Esophagus muscularis mucosa (tissue), 4 donors: ENCODE measurements around the gene ARHGAP9. TPM values are rescaled to one million over a fixed set of nuclear protein-coding genes. Genes with fewer than 3 reads are reported as not detected.

Experiments used
- DNase-seq: peaks from one replicate; pipeline ENCODE4 v3.0.0-alpha.2; 2017; ENCODE audit errors: extremely low spot score
- H3K27ac ChIP-seq, 4 donors: fragments of 200-600 bp; sonication (generic); replicated peaks in 1 of 4; 1 replicate in 3 of 4; 2 replicates in 1 of 4; pipeline ENCODE4 v1.5.1; 2016 to 2019; ENCODE audit warnings: mild to moderate bottlenecking in 1 of 4
- H3K27me3 ChIP-seq, 4 donors: fragments of 200-600 bp; sonication (generic); one replicate each; pipeline versions ENCODE4 v1.5.1 to v1.6.0; 2016 to 2019
- H3K36me3 ChIP-seq, 4 donors: fragments of 200-600 bp; sonication (generic); one replicate each; pipeline ENCODE4 v1.5.1; 2016 to 2019
- H3K4me1 ChIP-seq, 4 donors: fragments of 200-600 bp; sonication (generic); one replicate each; pipeline ENCODE4 v1.5.1; 2016 to 2019
- H3K4me3 ChIP-seq, 4 donors: fragments of 200-600 bp; sonication (generic); 1 replicate in 2 of 4; 2 replicates in 2 of 4; pipeline ENCODE4 v1.5.1; 2016 to 2019; ENCODE audit warnings: mild to moderate bottlenecking in 4 of 4, moderate library complexity in 1 of 4
- H3K9me3 ChIP-seq, 4 donors: fragments of 200-600 bp; sonication (generic); 1 replicate in 3 of 4; 2 replicates in 1 of 4; pipeline ENCODE4 v1.5.1; 2016 to 2019
- EP300 ChIP-seq: sonication (generic); formaldehyde crosslinking; IDR thresholded peaks from one replicate; pipeline ENCODE4 v1.6.1; 2017; ENCODE audit warnings: antibody characterized with exemption
- POLR2A ChIP-seq: fragments of 450-650 bp; IDR thresholded peaks from one replicate; pipeline ENCODE4 v1.6.1; 2017; ENCODE audit warnings: antibody characterized with exemption, moderate library complexity, mild to moderate bottlenecking, low read depth
- POLR2AphosphoS5 ChIP-seq, 2 donors: sonication (generic); formaldehyde crosslinking; IDR thresholded peaks; one replicate each; pipeline ENCODE4 v1.6.1; 2017; ENCODE audit warnings: antibody characterized with exemption in 2 of 2
- WGBS: methylation state at CpG from one replicate; pipeline ENCODE4 v1.1.5; 2018; 5-methylcytosine and 5-hydroxymethylcytosine counted together
- intact Hi-C: fragments of 100-400 bp; cut with DNase I; formaldehyde crosslinking; loops from one replicate; pipeline ENCODE4 v1.15.1; 2023
- total RNA-seq, 4 donors: library from RNA; depleted of rRNA; stranded (reverse); fragments of >200 nt; gene quantifications; one replicate each; pipeline versions ENCODE4 v1.1.0 to v1.2.1, GENCODE V29; 2016
- TF ChIP-seq, protein P1 (sequence below), 3 experiments: fragments of 200-600 bp in 2 of 3; fragments of 450-650 bp in 1 of 3; sonication (generic) in 2 of 3; IDR thresholded peaks; one replicate each; pipeline ENCODE4 v1.5.1; 2017 to 2019; ENCODE audit warnings: antibody characterized with exemption in 3 of 3, mild to moderate bottlenecking in 2 of 3, moderate library complexity in 1 of 3

Gene ARHGAP9
- total RNA-seq, 4 donors from 2014 or later = 6.0 to 12.9 (median 8.8) TPM

DNA sequence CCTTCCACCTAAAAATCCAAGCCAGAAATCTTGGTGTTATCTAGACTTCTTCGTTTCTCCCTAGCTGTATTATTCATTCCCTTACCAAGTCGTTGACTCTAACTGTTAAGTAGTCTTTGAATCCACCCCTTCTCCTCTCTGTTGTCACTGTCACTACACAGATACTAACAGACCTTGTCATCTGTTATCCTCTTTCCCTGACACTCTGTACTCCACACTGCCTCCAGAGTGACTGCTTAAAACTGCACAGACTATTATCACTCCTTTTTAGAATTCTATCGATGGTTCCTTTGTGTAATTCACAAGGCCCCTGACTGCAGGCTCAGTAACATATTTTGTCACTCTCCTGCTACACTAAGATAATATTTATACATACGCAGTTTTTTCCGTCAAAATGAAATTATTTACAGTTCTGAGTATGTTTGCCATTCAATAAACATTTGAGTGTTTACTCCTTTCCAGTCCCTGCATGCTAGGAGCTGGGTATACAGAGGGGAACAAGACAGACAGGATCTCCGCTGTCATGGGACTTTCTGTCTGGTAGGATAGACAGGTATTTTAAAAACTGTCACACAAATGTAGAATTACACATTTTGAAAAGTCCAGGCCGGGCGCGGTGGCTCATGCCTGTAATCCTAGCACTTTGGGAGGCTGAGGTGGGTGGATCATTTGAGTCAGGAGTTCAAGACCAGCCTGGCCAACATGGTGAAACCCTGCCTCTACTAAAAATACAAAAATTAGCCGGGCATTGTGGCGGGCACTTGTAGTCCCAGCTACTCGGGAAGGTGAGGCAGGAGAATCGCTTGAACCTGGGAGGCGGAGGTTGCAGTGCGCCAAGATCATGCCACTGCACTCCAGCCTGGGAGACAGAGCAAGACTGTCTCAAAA, 12.0 kb upstream of the ARHGAP9 start:
- peaks cover 29 to 63% (median 58%) of the 10 kb centered on the region in 4 donors for H3K36me3 ChIP-seq

DNA sequence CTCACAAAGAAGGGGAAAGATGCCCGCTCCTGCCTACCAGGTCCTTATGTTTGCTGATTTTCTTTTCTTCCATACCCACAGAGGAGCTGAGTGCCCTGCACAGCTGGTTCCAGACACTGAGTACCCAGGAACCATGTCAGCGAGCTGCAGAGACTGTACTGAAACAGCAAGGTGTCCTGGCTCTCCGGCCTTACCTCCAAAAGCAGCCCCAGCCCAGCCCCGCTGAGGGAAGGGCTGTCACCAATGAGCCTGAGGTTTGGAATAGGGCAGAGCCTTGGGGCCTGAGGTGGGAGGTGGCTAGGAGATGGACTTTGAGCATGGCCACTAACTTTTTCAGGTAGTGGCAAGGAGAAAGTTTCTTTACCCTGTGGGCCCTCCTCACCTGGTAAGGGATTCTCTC, 10.5 kb upstream of the ARHGAP9 start:
- H3K27ac ChIP-seq = no peak overlapping the region
- peaks cover 29 to 47% (median 45%) of the 10 kb centered on the region in 4 donors for H3K36me3 ChIP-seq
- no peaks in the 10 kb centered on the region for H3K9me3 ChIP-seq
- DNase-seq = no peak
- TF ChIP-seq EP300 = no peak
- no peak for TF ChIP-seq POLR2AphosphoS5 (IDR thresholded peaks at IDR 0.05)
- TF ChIP-seq, protein P1, sequence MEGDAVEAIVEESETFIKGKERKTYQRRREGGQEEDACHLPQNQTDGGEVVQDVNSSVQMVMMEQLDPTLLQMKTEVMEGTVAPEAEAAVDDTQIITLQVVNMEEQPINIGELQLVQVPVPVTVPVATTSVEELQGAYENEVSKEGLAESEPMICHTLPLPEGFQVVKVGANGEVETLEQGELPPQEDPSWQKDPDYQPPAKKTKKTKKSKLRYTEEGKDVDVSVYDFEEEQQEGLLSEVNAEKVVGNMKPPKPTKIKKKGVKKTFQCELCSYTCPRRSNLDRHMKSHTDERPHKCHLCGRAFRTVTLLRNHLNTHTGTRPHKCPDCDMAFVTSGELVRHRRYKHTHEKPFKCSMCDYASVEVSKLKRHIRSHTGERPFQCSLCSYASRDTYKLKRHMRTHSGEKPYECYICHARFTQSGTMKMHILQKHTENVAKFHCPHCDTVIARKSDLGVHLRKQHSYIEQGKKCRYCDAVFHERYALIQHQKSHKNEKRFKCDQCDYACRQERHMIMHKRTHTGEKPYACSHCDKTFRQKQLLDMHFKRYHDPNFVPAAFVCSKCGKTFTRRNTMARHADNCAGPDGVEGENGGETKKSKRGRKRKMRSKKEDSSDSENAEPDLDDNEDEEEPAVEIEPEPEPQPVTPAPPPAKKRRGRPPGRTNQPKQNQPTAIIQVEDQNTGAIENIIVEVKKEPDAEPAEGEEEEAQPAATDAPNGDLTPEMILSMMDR (IDR thresholded peaks at IDR 0.05) = no peak
- TF ChIP-seq POLR2A = no peak
- 100% methylated on average over 4 of the region's 4 CpGs for WGBS
- no peaks in the 10 kb centered on the region for H3K27me3 ChIP-seq
- intact Hi-C loops = no loop called here
- H3K4me1 ChIP-seq = peaks cover 15 to 20% (median 17%) of the 10 kb centered on the region in 4 donors
- H3K4me3 ChIP-seq = no peak overlapping the region

More for the DNA sequence above, 12.0 kb upstream of the ARHGAP9 start:
- H3K4me3 ChIP-seq = no peak overlapping the region
- intact Hi-C loops = no loop called here
- H3K4me1 ChIP-seq = peaks cover 15 to 20% (median 17%) of the 10 kb centered on the region in 4 donors
- 92% methylated on average over 15 of the region's 15 CpGs for WGBS
- H3K27ac ChIP-seq = no peak overlapping the region
- TF ChIP-seq POLR2AphosphoS5 (IDR thresholded peaks at IDR 0.05) = no peak
- no peak for DNase-seq
- no peaks in the 10 kb centered on the region for H3K9me3 ChIP-seq
- no peaks in the 10 kb centered on the region for H3K27me3 ChIP-seq

DNA sequence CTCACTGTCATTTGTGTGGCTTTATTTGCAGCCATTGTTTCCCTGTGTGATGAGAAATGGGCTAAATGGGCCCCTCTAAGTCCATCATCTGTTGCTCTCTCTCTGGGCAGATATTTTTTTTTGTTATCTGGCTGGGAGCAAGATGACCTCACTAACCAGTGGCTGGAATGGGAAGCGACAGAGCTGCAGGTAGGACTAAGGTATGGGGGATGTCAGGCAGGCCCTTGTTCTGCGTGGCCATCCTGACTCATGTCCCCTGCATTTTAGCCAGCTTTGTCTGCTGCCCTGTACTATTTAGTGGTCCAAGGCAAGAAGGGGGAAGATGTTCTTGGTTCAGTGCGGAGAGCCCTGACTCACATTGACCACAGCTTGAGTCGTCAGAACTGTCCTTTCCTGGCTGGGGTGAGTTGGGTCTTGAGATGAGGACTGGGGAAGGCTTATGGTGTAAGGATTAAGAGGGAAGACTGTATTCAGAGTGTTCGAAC, 9.5 kb upstream of the ARHGAP9 start:
- H3K4me1 ChIP-seq = peaks cover 15 to 20% (median 17%) of the 10 kb centered on the region in 4 donors
- TF ChIP-seq EP300 (no peak), POLR2A (no peak), POLR2AphosphoS5 (IDR thresholded peaks at IDR 0.05) (no peak)
- TF ChIP-seq, protein P1 (IDR thresholded peaks at IDR 0.05) = no peak
- peak overlapping the region in 2 of 4 donors; percentile 79 to 86 for H3K27ac ChIP-seq
- intact Hi-C loops = no loop called here
- DNase-seq = no peak
- no peaks in the 10 kb centered on the region for H3K9me3 ChIP-seq
- no peaks in the 10 kb centered on the region for H3K27me3 ChIP-seq
- 83% methylated on average over 3 of the region's 5 CpGs for WGBS
- H3K36me3 ChIP-seq = peaks cover 28 to 45% (median 41%) of the 10 kb centered on the region in 4 donors
- H3K4me3 ChIP-seq = peak overlapping the region; percentile 71 to 96 (median 92)

DNA sequence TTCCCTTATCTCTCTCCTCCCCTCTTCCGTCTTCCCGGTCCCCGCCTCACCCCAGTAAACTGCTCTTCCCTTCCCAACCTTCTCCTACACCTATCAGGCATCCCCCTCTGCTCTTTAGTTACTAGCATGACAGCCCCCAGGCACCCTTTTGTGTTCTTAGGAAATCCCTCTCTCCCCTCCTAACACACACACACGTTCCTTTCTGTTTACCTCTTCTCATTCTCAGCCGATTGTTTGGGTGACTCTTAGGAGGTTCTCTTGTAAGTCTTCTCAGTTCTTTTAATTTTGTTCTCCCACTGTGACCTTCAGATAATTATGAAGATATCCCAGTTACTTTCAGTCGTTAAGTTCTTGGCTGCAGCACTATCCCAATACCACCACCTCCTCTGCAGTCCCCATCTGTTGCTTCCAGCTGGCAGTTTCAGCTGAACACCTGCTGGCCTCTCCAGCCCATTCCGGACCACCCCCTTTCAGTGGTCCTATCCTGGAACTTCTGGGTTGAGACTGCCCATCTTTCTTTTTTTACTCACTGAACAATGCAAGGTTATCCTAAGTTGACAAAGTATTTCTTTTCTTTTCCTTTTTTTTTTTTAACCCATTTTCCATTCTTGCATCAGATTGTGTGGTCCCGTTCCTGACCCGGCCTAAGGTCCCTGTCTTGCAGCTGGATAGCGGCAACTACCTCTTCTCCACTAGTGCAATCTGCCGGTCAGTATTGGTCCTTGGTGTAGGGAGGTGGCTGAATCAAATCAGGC, 8.9 kb upstream of the ARHGAP9 start:
- 24% methylated on average over 11 of the region's 11 CpGs for WGBS
- H3K27me3 ChIP-seq = peaks cover 0 to 2% (median 0%) of the 10 kb centered on the region in 4 donors
- H3K9me3 ChIP-seq = no peaks in the 10 kb centered on the region
- H3K36me3 ChIP-seq = peaks cover 25 to 41% (median 39%) of the 10 kb centered on the region in 4 donors
- peaks cover 15 to 20% (median 17%) of the 10 kb centered on the region in 4 donors for H3K4me1 ChIP-seq
- no peak for DNase-seq
- peak overlapping the region; percentile 79 to 88 (median 86) for H3K27ac ChIP-seq
- peak overlapping the region; percentile 71 to 96 (median 92) for H3K4me3 ChIP-seq
- intact Hi-C loops = no loop called here
- TF ChIP-seq POLR2AphosphoS5 (IDR thresholded peaks at IDR 0.05) (no peak), POLR2A (no peak), EP300 (no peak)
- TF ChIP-seq, protein P1 (IDR thresholded peaks at IDR 0.05) = no peak
